Gastroesophageal sphincter (tissue), 3 donors: ENCODE results near the gene SRSF6.

ENCODE experiments used
- EP300 ChIP-seq: sonication (generic); formaldehyde crosslinking; IDR thresholded peaks from one replicate; pipeline ENCODE4 v1.6.1; 2017; ENCODE audit warnings: antibody characterized with exemption, mild to moderate bottlenecking
- POLR2A ChIP-seq, 2 donors: fragments of 450-650 bp; IDR thresholded peaks; one replicate each; pipeline ENCODE4 v1.6.1; 2017; ENCODE audit warnings: antibody characterized with exemption in 2 of 2, mild to moderate bottlenecking in 2 of 2, moderate library complexity in 1 of 2
- POLR2AphosphoS5 ChIP-seq: sonication (generic); formaldehyde crosslinking; IDR thresholded peaks from one replicate; pipeline ENCODE4 v1.6.1; 2017; ENCODE audit warnings: antibody characterized with exemption
- TF ChIP-seq, protein P1 (sequence below), 4 experiments: fragments of 200-600 bp in 2 of 4; fragments of 450-650 bp in 2 of 4; sonication (generic) in 1 of 4; IDR thresholded peaks; one replicate each; pipeline ENCODE4 v1.5.1; 2017 to 2019; ENCODE audit warnings: antibody characterized with exemption in 4 of 4, mild to moderate bottlenecking in 2 of 4, moderate library complexity in 2 of 4

DNA sequence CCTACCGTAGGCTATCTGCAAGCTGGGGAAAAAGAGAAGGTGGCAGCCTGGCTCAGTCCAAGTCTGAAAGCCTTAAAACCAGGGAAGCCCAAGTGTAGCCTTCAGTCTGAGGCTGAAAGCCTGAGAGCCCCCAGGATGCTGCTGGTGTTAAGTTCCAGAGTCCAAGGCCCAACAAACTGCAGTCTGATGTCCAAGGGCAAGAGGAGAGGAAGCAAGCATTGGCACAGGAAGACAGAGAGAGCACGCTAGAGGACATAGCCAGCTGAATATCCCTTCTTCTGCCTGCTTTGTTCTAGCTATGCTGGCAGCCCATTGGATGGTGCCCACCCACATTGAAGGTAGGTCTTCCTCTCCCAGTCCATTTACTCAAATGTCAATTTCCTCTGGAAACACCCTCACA lies 37.7 kb downstream of the SRSF6 start:
- TF ChIP-seq, protein P1, sequence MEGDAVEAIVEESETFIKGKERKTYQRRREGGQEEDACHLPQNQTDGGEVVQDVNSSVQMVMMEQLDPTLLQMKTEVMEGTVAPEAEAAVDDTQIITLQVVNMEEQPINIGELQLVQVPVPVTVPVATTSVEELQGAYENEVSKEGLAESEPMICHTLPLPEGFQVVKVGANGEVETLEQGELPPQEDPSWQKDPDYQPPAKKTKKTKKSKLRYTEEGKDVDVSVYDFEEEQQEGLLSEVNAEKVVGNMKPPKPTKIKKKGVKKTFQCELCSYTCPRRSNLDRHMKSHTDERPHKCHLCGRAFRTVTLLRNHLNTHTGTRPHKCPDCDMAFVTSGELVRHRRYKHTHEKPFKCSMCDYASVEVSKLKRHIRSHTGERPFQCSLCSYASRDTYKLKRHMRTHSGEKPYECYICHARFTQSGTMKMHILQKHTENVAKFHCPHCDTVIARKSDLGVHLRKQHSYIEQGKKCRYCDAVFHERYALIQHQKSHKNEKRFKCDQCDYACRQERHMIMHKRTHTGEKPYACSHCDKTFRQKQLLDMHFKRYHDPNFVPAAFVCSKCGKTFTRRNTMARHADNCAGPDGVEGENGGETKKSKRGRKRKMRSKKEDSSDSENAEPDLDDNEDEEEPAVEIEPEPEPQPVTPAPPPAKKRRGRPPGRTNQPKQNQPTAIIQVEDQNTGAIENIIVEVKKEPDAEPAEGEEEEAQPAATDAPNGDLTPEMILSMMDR (IDR thresholded peaks at IDR 0.05): no peak
- TF ChIP-seq POLR2AphosphoS5: no peak
- no peak for TF ChIP-seq EP300
- TF ChIP-seq POLR2A (IDR thresholded peaks at IDR 0.05): no peak
